ENCODE measurements around the gene FBXL7.

DNA sequence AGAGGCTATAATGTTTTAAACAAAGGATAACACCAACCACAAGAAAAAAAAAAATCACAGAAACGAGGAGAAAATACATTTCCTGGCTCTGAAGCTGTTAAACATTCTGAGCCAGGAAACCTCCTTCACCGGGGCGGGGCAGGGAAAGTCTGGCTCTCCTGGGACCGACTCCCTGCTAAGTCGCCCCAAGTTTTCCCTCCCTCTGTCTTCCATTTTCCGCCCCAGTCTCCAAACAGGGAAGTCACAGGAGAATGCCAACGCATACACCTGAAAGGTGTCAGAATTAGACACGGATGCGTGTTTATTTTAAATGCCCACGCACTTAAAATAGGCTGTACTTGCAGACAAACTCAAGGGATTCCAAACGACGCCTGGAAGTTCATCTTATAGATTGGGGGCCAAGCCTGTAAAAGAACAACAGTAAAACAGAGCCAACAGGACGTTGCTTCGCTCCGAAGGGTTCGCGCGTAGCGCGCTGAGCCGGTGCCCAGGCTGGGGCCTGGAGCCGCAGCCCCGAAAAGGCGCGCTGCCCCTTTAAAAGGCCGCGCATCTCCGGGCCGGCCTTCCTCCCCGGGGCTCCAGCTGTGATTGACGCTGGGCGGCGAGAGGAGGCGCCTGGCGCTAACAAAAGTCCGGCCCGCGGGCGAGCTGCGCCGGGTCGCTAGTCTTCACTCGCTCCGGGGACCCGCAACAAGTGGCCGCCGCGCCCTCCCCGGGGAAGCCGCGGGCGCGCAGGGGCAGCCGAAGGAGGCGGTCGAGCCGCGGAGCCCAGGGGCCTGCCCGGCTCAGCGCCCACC lies at the start of gene FBXL7:
- TF ChIP-seq, protein P1, sequence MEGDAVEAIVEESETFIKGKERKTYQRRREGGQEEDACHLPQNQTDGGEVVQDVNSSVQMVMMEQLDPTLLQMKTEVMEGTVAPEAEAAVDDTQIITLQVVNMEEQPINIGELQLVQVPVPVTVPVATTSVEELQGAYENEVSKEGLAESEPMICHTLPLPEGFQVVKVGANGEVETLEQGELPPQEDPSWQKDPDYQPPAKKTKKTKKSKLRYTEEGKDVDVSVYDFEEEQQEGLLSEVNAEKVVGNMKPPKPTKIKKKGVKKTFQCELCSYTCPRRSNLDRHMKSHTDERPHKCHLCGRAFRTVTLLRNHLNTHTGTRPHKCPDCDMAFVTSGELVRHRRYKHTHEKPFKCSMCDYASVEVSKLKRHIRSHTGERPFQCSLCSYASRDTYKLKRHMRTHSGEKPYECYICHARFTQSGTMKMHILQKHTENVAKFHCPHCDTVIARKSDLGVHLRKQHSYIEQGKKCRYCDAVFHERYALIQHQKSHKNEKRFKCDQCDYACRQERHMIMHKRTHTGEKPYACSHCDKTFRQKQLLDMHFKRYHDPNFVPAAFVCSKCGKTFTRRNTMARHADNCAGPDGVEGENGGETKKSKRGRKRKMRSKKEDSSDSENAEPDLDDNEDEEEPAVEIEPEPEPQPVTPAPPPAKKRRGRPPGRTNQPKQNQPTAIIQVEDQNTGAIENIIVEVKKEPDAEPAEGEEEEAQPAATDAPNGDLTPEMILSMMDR (conservative IDR thresholded peaks at IDR 0.05): no peak
- TF ChIP-seq EZH2 (IDR thresholded peaks at IDR 0.05; ENCODE audit: low read depth): no peak
